A549 (cell line): ENCODE measurements around the gene POLR3A. TPM values are rescaled to one million over a fixed set of nuclear protein-coding genes. Genes with fewer than 3 reads are reported as not detected.

Experiments used
- ATAC-seq, 2 experiments: fragments of 200-7000 bp in 1 of 2; fragments of >200 bp in 1 of 2; cut with Nextera tagmentation in 1 of 2; cut with Tn5 transposase in 1 of 2; 3 replicates each; pipeline versions ENCODE4 v1.8.0 to v1.9.1; 2018 to 2020; ENCODE audit warnings: mild to moderate bottlenecking in 1 of 2, moderate library complexity in 1 of 2
- CTCF ChIA-PET: fragments of 300-600 bp; sonication (Branson Sonifier 250); formaldehyde crosslinking; extraction: SDS; loops from one replicate; lab custom pipeline; 2021; ENCODE audit warnings: antibody characterized with exemption, inconsistent platforms; lab: Yijun Ruan, JAX
- POLR2A ChIA-PET: fragments of 350-600 bp; formaldehyde crosslinking; extraction: SDS; loops from one replicate; lab custom pipeline; 2021; ENCODE audit warnings: antibody characterized with exemption, inconsistent platforms; lab: Yijun Ruan, JAX
- DNase-seq, 2 experiments: peaks; one replicate each; pipeline versions ENCODE4 v3.0.0 to v3.0.0-alpha.2; 2011 to 2016; ENCODE audit warnings: low read depth in 1 of 2, low spot score in 1 of 2
- FAIRE-seq: peaks from 2 replicates; lab custom pipeline; 2011; peaks lifted over from hg19 to GRCh38; lab: Jason Lieb, UNC
- H3K27ac ChIP-seq, 2 experiments: fragments of >200 bp; sonication (Bioruptor Twin); formaldehyde crosslinking; 3 replicates each; pipeline ENCODE4 v1.5.1; 2016 to 2017
- H3K4me1 ChIP-seq: fragments of >200 bp; sonication (Bioruptor Twin); formaldehyde crosslinking; 3 replicates; pipeline ENCODE4 v1.6.1; 2016
- H3K4me2 ChIP-seq: fragments of >200 bp; sonication (Bioruptor Twin); formaldehyde crosslinking; 3 replicates; pipeline ENCODE4 v1.6.1; 2016
- H3K4me3 ChIP-seq: fragments of >200 bp; sonication (Bioruptor Twin); formaldehyde crosslinking; 3 replicates; pipeline ENCODE4 v1.5.1; 2016
- H3K9me3 ChIP-seq: fragments of >200 bp; sonication (Bioruptor Twin); formaldehyde crosslinking; 3 replicates; pipeline ENCODE4 v1.6.1; 2016
- CHD2 ChIP-seq: fragments of 150-350 bp; IDR thresholded peaks from 2 replicates; pipeline ENCODE4 v1.6.1; 2014; ENCODE audit warnings: low read length; ENCODE audit not compliant: partially characterized antibody
- CTCF ChIP-seq: fragments of >200 bp; sonication (Bioruptor Twin); formaldehyde crosslinking; IDR thresholded peaks from 3 replicates; pipeline ENCODE4 v1.5.1; 2016
- EHF ChIP-seq: fragments of 250-450 bp; sonication (Bioruptor Pico); IDR thresholded peaks from 2 replicates; pipeline ENCODE4 v1.5.0; 2020; ENCODE audit warnings: mild to moderate bottlenecking
- EP300 ChIP-seq, 2 experiments: fragments of >200 bp; sonication (Bioruptor Twin); formaldehyde crosslinking; IDR thresholded peaks; 2 replicates in 1 of 2; 3 replicates in 1 of 2; pipeline ENCODE4 v1.6.1; 2016 to 2017
- FOSB ChIP-seq: fragments of 250-450 bp; sonication (Bioruptor Pico); IDR thresholded peaks from 2 replicates; pipeline ENCODE4 v1.5.0; 2020; ENCODE audit warnings: mild to moderate bottlenecking, moderate library complexity
- FOSL2 ChIP-seq, 2 experiments: fragments of 450-650 bp in 1 of 2; fragments of >200 bp in 1 of 2; sonication (Bioruptor Twin) in 1 of 2; formaldehyde crosslinking; IDR thresholded peaks; 2 replicates each; pipeline versions ENCODE4 v1.5.0 to v1.6.1; 2016 to 2020; ENCODE audit warnings: mild to moderate bottlenecking in 1 of 2, moderate library complexity in 1 of 2
- HOXA7 ChIP-seq: fragments of 250-450 bp; sonication (Bioruptor Pico); IDR thresholded peaks from 2 replicates; pipeline ENCODE4 v1.5.0; 2020; ENCODE audit warnings: mild to moderate bottlenecking, moderate library complexity
- NFE2L2 ChIP-seq: fragments of 150-350 bp; conservative IDR thresholded peaks from 2 replicates; pipeline ENCODE4 v1.6.1; 2014; ENCODE audit warnings: low read length
- POLR2AphosphoS2 ChIP-seq: conservative IDR thresholded peaks from 2 replicates; pipeline ENCODE4 v1.6.1; 2012; ENCODE audit warnings: low read length, improper control_type of control experiment, inconsistent platforms
- RARB ChIP-seq: fragments of 250-450 bp; sonication (Bioruptor Pico); IDR thresholded peaks from 2 replicates; pipeline ENCODE4 v1.8.0; 2021; ENCODE audit warnings: mild to moderate bottlenecking, moderate library complexity
- SMC3 ChIP-seq: fragments of >200 bp; sonication (Bioruptor Twin); formaldehyde crosslinking; IDR thresholded peaks from 3 replicates; pipeline ENCODE4 v1.6.1; 2018; ENCODE audit warnings: inconsistent platforms
- USF2 ChIP-seq: fragments of 450-650 bp; IDR thresholded peaks from 2 replicates; pipeline ENCODE4 v1.6.1; 2014; ENCODE audit warnings: antibody characterized with exemption
- ZSCAN20 ChIP-seq: fragments of 250-450 bp; sonication (Bioruptor Pico); IDR thresholded peaks from 2 replicates; pipeline ENCODE4 v1.8.0; 2022; ENCODE audit warnings: mild to moderate bottlenecking, moderate library complexity
- WGBS: methylation state at CpG from one replicate; pipeline ENCODE4 v1.1.6; 2017; ENCODE audit errors: missing lambda C conversion rate; 5-methylcytosine and 5-hydroxymethylcytosine counted together
- polyA plus RNA-seq, 4 experiments: library from polyadenylated mRNA; depleted of rRNA in 3 of 4; stranded (reverse); fragments of >200 nt; fragmentation: RNase III in 1 of 4; extraction: RNeasy Plus Mini Kit Qiagen cat#74134 plus additional on column Dnase treatment in 1 of 4; gene quantifications; 2 replicates in 3 of 4; 3 replicates in 1 of 4; pipeline ENCODE4 v1.2.3, GENCODE V29; 2011 to 2017
- TF ChIP-seq, protein P1 (sequence below): fragments of 250-450 bp; sonication (Bioruptor Pico); IDR thresholded peaks from 2 replicates; pipeline ENCODE4 v1.5.0; 2021; ENCODE audit warnings: mild to moderate bottlenecking, moderate library complexity, borderline replicate concordance

POLR3A gene
- polyA plus RNA-seq, 2 of the 4 experiments (the other 2 are of a cell fraction) = 10.9 to 17.7 TPM

GRCh38 chr10:78044179-78044578 is 14.9 kb upstream of the POLR3A start (continued):
- TF ChIP-seq, protein P1, sequence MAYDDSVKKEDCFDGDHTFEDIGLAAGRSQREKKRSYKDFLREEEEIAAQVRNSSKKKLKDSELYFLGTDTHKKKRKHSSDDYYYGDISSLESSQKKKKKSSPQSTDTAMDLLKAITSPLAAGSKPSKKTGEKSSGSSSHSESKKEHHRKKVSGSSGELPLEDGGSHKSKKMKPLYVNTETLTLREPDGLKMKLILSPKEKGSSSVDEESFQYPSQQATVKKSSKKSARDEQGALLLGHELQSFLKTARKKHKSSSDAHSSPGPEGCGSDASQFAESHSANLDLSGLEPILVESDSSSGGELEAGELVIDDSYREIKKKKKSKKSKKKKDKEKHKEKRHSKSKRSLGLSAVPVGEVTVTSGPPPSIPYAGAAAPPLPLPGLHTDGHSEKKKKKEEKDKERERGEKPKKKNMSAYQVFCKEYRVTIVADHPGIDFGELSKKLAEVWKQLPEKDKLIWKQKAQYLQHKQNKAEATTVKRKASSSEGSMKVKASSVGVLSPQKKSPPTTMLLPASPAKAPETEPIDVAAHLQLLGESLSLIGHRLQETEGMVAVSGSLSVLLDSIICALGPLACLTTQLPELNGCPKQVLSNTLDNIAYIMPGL = no peak

GRCh38 chr10:78042752-78043104 is 13.4 kb upstream of the POLR3A start:
- TF ChIP-seq FOSB (CRISPR knock-in tag) (peak; percentile 24; the same call in 1 of the 2 replicates), NFE2L2 (no peak), USF2 (no peak), CTCF (no peak), EHF (CRISPR knock-in tag) (no peak)
- no peak for ATAC-seq
- no peak for DNase-seq
- Histone ChIP-seq H3K9me3 (no peaks in the 10 kb centered on the region), H3K4me3 (no peak overlapping the region), H3K4me2 (no peak overlapping the region), H3K4me1 (peaks cover 28% of the 10 kb centered on the region; the same call in 2 of the 3 replicates), H3K27ac (no peak overlapping the region)
- CTCF ChIA-PET = interaction anchor here (1.2 to 2.0 kb wide), 2 partner anchors 11 to 1153 kb away, joined by 4 to 5 read pairs; no protein-coding TSS in a partner anchor
- POLR2A ChIA-PET = interaction anchor here (1.4 kb wide), 1 partner anchor 9 kb away, joined by 4 read pairs; no protein-coding TSS in a partner anchor
- 97% methylated on average over 6 of the region's 6 CpGs for WGBS
- no peak for FAIRE-seq

DNA sequence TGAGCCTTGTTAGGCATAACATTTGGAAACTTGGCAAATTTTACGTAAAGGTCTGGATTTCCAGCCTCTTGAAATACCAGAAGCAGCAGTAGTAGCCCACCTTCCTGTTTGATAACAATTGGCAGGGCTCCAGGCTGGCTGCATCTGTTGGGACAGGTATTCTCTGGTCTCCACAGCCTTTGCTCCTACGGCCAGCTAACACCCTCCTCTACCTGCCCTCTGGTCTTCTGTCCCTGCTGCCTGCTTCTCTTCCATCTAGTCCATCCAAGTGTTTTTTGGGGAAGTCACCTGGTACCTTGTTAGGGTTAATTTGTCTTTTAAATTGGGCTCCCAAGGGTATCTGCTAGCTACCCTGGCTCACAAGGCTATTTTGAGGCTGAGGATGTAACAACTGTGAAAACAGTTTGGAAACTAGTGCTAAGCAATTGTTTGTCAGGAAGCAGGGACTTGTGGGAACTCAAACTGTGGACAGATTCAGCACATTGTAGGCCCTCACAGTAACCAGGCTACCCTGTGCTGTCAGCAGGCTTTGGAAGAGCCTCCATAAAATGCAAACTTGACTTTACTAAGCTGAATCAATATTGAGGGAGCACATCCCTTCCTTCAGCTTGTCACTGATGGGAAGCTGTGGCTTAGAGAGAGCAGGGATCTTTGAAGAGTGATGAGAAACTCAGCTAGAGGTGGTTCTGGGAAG is 12.9 kb upstream of the POLR3A start:
- DNase-seq (no peak), ATAC-seq (0 out of 6 replicates have a peak, but pooled peaks of 1 of the 2 experiments have one; percentile 1), FAIRE-seq (no peak)
- Histone ChIP-seq H3K4me2 (no peak overlapping the region), H3K27ac (no peak overlapping the region), H3K4me3 (no peak overlapping the region), H3K9me3 (no peaks in the 10 kb centered on the region), H3K4me1 (peaks cover 33% of the 10 kb centered on the region)
- TF ChIP-seq HOXA7 (CRISPR knock-in tag) (peak; percentile 70; the same call in 1 of the 2 replicates), CTCF (no peak), CHD2 (no peak), POLR2AphosphoS2 (peak; percentile 19; the same call in 1 of the 2 replicates), SMC3 (no peak), EHF (CRISPR knock-in tag) (no peak), EP300 (IDR thresholded peaks at IDR 0.05) (no peak), FOSL2 (IDR thresholded peaks at IDR 0.05) (no peak), FOSL2 (CRISPR knock-in tag; IDR thresholded peaks at IDR 0.05) (no peak), RARB (CRISPR knock-in tag) (peak; percentile 64; the same call in 1 of the 2 replicates), ZSCAN20 (CRISPR knock-in tag) (no peak)
- ChIA-PET CTCF (interaction anchor here (0.8 to 2.0 kb wide), 3 partner anchors 10 to 1153 kb away, joined by 4 to 5 read pairs (median 4); no protein-coding TSS in a partner anchor), POLR2A (interaction anchor here (1.4 kb wide), 1 partner anchor 8 kb away, joined by 4 read pairs; no protein-coding TSS in a partner anchor)
- 97% methylated on average over 2 of the region's 2 CpGs for WGBS
